IMR-90 (cell line): ENCODE measurements around the gene PRL. TPM values are rescaled to one million over a fixed set of nuclear protein-coding genes. Genes with fewer than 3 reads are reported as not detected.
A peak's percentile ranks its signal among the peaks of the same experiment; 100 is the strongest.

Experiments
- ATAC-seq: fragments of 200-7000 bp; cut with Tn5 transposase; 2 replicates; pipeline ENCODE4 v1.9.1; 2020; ENCODE audit warnings: low read depth, mild to moderate bottlenecking, moderate library complexity
- BruUV-seq: library from RNA; stranded (reverse); fragments of 400-500 nt; replicated peaks from 2 replicates; lab custom pipeline; 2021; lab: Mats Ljungman, UMichigan
- CTCF ChIA-PET: fragments of 300-600 bp; formaldehyde crosslinking; extraction: SDS; loops from one replicate; lab custom pipeline; 2021; ENCODE audit warnings: antibody characterized with exemption; lab: Yijun Ruan, JAX
- POLR2A ChIA-PET: fragments of 300-600 bp; sonication (Branson Sonifier 250); formaldehyde crosslinking; loops from one replicate; lab custom pipeline; 2022; ENCODE audit warnings: antibody characterized with exemption; ENCODE audit not compliant: unreplicated experiment; lab: Charles Lee
- DNase-seq: peaks from one replicate; pipeline ENCODE4 v3.0.0; 2013
- H2AFZ ChIP-seq: replicated peaks from 2 replicates; pipeline ENCODE3; 2013; ENCODE audit warnings: low read length, mild to moderate bottlenecking; ENCODE audit not compliant: poor library complexity
- H2AK5ac ChIP-seq: 2 replicates; pipeline ENCODE4 v1.6.1; 2013; ENCODE audit warnings: low read depth, low read length, inconsistent platforms
- H2AK9ac ChIP-seq: replicated peaks from 2 replicates; pipeline ENCODE3; 2013; ENCODE audit warnings: mild to moderate bottlenecking, low read depth, low read length, moderate library complexity; ENCODE audit not compliant: poor library complexity
- H2BK120ac ChIP-seq: 2 replicates; pipeline ENCODE4 v1.6.1; 2013; ENCODE audit warnings: low read depth, low read length, inconsistent platforms
- H2BK15ac ChIP-seq: 3 replicates; pipeline ENCODE4 v1.6.1; 2013; ENCODE audit warnings: low read depth, low read length, inconsistent platforms
- H2BK20ac ChIP-seq: 2 replicates; pipeline ENCODE4 v1.6.1; 2013; ENCODE audit warnings: low read depth, mild to moderate bottlenecking, inconsistent platforms, low read length, moderate library complexity
- H2BK5ac ChIP-seq: 2 replicates; pipeline ENCODE4 v1.6.1; 2013; ENCODE audit warnings: mild to moderate bottlenecking, low read depth, low read length, inconsistent platforms; ENCODE audit not compliant: poor library complexity, severe bottlenecking
- H3K14ac ChIP-seq: replicated peaks from 2 replicates; pipeline ENCODE4 v1.6.1; 2013; ENCODE audit warnings: low read depth, low read length, inconsistent platforms
- H3K18ac ChIP-seq: 2 replicates; pipeline ENCODE4 v1.6.1; 2013; ENCODE audit warnings: low read depth, low read length, control low read depth
- H3K23ac ChIP-seq: 2 replicates; pipeline ENCODE4 v1.6.1; 2013; ENCODE audit warnings: low read depth, low read length, inconsistent platforms
- H3K27ac ChIP-seq: 2 replicates; pipeline ENCODE4 v1.5.1; 2013; ENCODE audit warnings: mild to moderate bottlenecking, control low read depth, low read length; ENCODE audit not compliant: insufficient read depth
- H3K27me3 ChIP-seq: 2 replicates; pipeline ENCODE4 v1.6.1; 2013; ENCODE audit warnings: low read length; ENCODE audit not compliant: control insufficient read depth, insufficient read depth
- H3K36me3 ChIP-seq: 2 replicates; pipeline ENCODE4 v1.6.1; 2013; ENCODE audit warnings: low read length, mixed read lengths; ENCODE audit not compliant: control insufficient read depth, insufficient read depth
- H3K4ac ChIP-seq: 2 replicates; pipeline ENCODE4 v1.6.1; 2013; ENCODE audit warnings: low read depth, low read length, inconsistent platforms
- H3K4me1 ChIP-seq: 2 replicates; pipeline ENCODE4 v1.6.1; 2013; ENCODE audit warnings: low read length, mixed read lengths; ENCODE audit not compliant: control insufficient read depth, insufficient read depth
- H3K4me2 ChIP-seq: 2 replicates; pipeline ENCODE4 v1.6.1; 2013; ENCODE audit warnings: low read depth, mild to moderate bottlenecking, control low read depth, low read length, moderate library complexity
- H3K4me3 ChIP-seq: 2 replicates; pipeline ENCODE4 v1.5.1; 2013; ENCODE audit warnings: low read depth, mild to moderate bottlenecking, control low read depth, low read length, moderate library complexity; ENCODE audit not compliant: insufficient read depth
- H3K56ac ChIP-seq: 2 replicates; pipeline ENCODE4 v1.6.1; 2013; ENCODE audit warnings: low read length, inconsistent platforms; ENCODE audit not compliant: insufficient read depth; ENCODE audit errors: extremely low read depth
- H3K79me1 ChIP-seq, 2 experiments: 2 replicates each; pipeline ENCODE4 v1.6.1; 2013; ENCODE audit warnings: low read length in 2 of 2, inconsistent platforms in 1 of 2, low read depth in 1 of 2
- H3K9ac ChIP-seq: 2 replicates; pipeline ENCODE4 v1.6.1; 2013; ENCODE audit warnings: low read depth, low read length, control low read depth
- H3K9me1 ChIP-seq: 2 replicates; pipeline ENCODE4 v1.6.1; 2013; ENCODE audit warnings: low read length, inconsistent platforms; ENCODE audit not compliant: insufficient read depth
- H3K9me3 ChIP-seq: 2 replicates; pipeline ENCODE4 v1.6.1; 2013; ENCODE audit warnings: low read length; ENCODE audit not compliant: control insufficient read depth, insufficient read depth
- H4K20me1 ChIP-seq: 2 replicates; pipeline ENCODE4 v1.6.1; 2013; ENCODE audit warnings: low read length, inconsistent platforms; ENCODE audit not compliant: insufficient read depth
- H4K5ac ChIP-seq: 2 replicates; pipeline ENCODE4 v1.6.1; 2013; ENCODE audit warnings: mild to moderate bottlenecking, low read depth, low read length, control low read depth
- H4K8ac ChIP-seq, 2 experiments: 2 replicates each; pipeline ENCODE4 v1.6.1; 2013; ENCODE audit warnings: low read depth in 2 of 2, low read length in 2 of 2, control low read depth in 1 of 2, inconsistent platforms in 1 of 2
- H4K91ac ChIP-seq: 2 replicates; pipeline ENCODE4 v1.6.1; 2013; ENCODE audit warnings: low read depth, low read length, inconsistent platforms; ENCODE audit not compliant: insufficient read depth
- FOS ChIP-seq: fragments of 150-350 bp; IDR thresholded peaks from 2 replicates; pipeline ENCODE4 v1.6.1; 2016; ENCODE audit warnings: low read depth, low read length
- MAFK ChIP-seq: IDR thresholded peaks from 2 replicates; pipeline ENCODE4 v1.6.1; 2012; ENCODE audit warnings: low read depth, low read length, improper control_type of control experiment
- MAZ ChIP-seq: IDR thresholded peaks from 2 replicates; pipeline ENCODE4 v1.6.1; 2012; ENCODE audit warnings: low read depth, mild to moderate bottlenecking, low read length, improper control_type of control experiment, moderate library complexity, borderline replicate concordance
- NFE2L2 ChIP-seq: fragments of 150-350 bp; IDR thresholded peaks from 2 replicates; pipeline ENCODE4 v1.6.1; 2016; ENCODE audit warnings: low read depth, mild to moderate bottlenecking, low read length
- RAD21 ChIP-seq: IDR thresholded peaks from 2 replicates; pipeline ENCODE4 v1.6.1; 2012; ENCODE audit warnings: low read length, improper control_type of control experiment
- RCOR1 ChIP-seq: IDR thresholded peaks from 2 replicates; pipeline ENCODE4 v1.6.1; 2012; ENCODE audit warnings: mild to moderate bottlenecking, low read length, improper control_type of control experiment; ENCODE audit not compliant: insufficient replicate concordance
- RFX5 ChIP-seq: IDR thresholded peaks from 2 replicates; pipeline ENCODE4 v1.8.0; 2012; ENCODE audit warnings: low read depth, mild to moderate bottlenecking, low read length, moderate library complexity
- USF2 ChIP-seq: fragments of 150-350 bp; IDR thresholded peaks from 2 replicates; pipeline ENCODE4 v1.6.1; 2017; ENCODE audit warnings: mild to moderate bottlenecking, antibody characterized with exemption, low read length, low read depth
- WGBS, 2 experiments: methylation state at CpG; one replicate each; pipeline versions ENCODE4 v1.1.5 to v1.1.7; 2013; ENCODE audit warnings: missing lambda C conversion rate in 2 of 2; ENCODE audit not compliant: insufficient read length in 1 of 2; ENCODE audit errors: extremely low coverage in 2 of 2; 5-methylcytosine and 5-hydroxymethylcytosine counted together
- dilution Hi-C: fragments of 300-500 bp; cut with HindIII; formaldehyde crosslinking; loops from one replicate; pipeline ENCODE4 v1.14.3; 2018; ENCODE audit warnings: low sequenced_read_pairs; ENCODE audit not compliant: unreplicated experiment
- in situ Hi-C: fragments of 300-500 bp; cut with MboI; formaldehyde crosslinking; loops from 3 replicates; pipeline ENCODE4 v1.14.3; 2019; ENCODE audit warnings: low sequenced_read_pairs, inconsistent platforms, mixed read lengths
- intact Hi-C: fragments of 100-400 bp; cut with micrococcal nuclease; formaldehyde crosslinking; loops from 2 replicates; pipeline ENCODE4 v1.10.0; 2022
- polyA plus RNA-seq, 3 experiments: library from polyadenylated mRNA; depleted of rRNA; stranded (reverse); fragments of >200 nt; gene quantifications; 2 replicates each; pipeline ENCODE4 v1.2.3, GENCODE V29; 2012; ENCODE audit warnings: low replicate concordance in 1 of 3
- total RNA-seq: library from RNA; depleted of rRNA; stranded (reverse); fragments of >200 nt; gene quantifications from 2 replicates; pipeline ENCODE4 v1.2.3, GENCODE V29; 2012

PRL gene
- total and polyA plus RNA-seq, 2 of the 4 experiments (the other 2 are of a cell fraction): not detected

- Histone ChIP-seq H3K9me3 (no peaks in the 10 kb centered on the region), H3K4me3 (no peak overlapping the region), H3K18ac (no peak overlapping the region), H2BK15ac (no peak overlapping the region), H3K4me1 (peaks cover 7% of the 10 kb centered on the region), H3K9ac (no peak overlapping the region), H2BK120ac (peak overlapping the region; percentile 12; the same call in 1 of the 2 replicates), H3K4me2 (no peak overlapping the region), H3K14ac (0 out of 2 replicates have a peak overlapping the region, but pooled peaks have one; percentile 8), H3K56ac (no peak overlapping the region), H2AK5ac (no peak overlapping the region), H3K4ac (no peak overlapping the region; the same call in 1 of the 2 replicates), H2AK9ac (no peak overlapping the region), H3K9me1 (no peaks in the 10 kb centered on the region; the same call in none of the 2 replicates), H4K8ac (0 out of 4 replicates have a peak overlapping the region, but pooled peaks of 1 of the 2 experiments have one; percentile 34), H3K27me3 (no peaks in the 10 kb centered on the region), H3K36me3 (no peaks in the 10 kb centered on the region), H2BK5ac (no peak overlapping the region), H2BK20ac (peak overlapping the region; percentile 4; the same call in 1 of the 2 replicates), H4K5ac (no peak overlapping the region), H3K27ac (no peak overlapping the region), H3K23ac (no peak overlapping the region), H4K91ac (no peak overlapping the region), H2AFZ (no peak overlapping the region), H3K79me1 (no peaks in the 10 kb centered on the region), H4K20me1 (no peaks in the 10 kb centered on the region)
- ChIA-PET POLR2A (no interaction called here), CTCF (no interaction called here)
- no peak for ATAC-seq
- in situ Hi-C loops: no loop called here
- intact Hi-C loops: loop anchor here (10.0 kb wide), 1 partner anchor 547 kb away; no protein-coding TSS in a partner anchor
- DNase-seq: no peak
- TF ChIP-seq RCOR1 (no peak), RFX5 (no peak), FOS (no peak), USF2 (no peak), MAZ (no peak), NFE2L2 (no peak), RAD21 (no peak), MAFK (no peak)
- WGBS, 2 experiments: no CpG with 5 or more reads among the region's 2 CpGs
- no TSS peak for BruUV-seq
- dilution Hi-C loops: no loop called here
These were observed 31.0 kb upstream of the PRL start for GRCh38 chr6:22327881-22328280.
